PC-3 (cell line): Measurements from ENCODE around the gene HAND2.

ENCODE experiments used
- EZH2 ChIP-seq: fragments of 300-600 bp; sonication (generic); IDR thresholded peaks from one replicate; pipeline ENCODE4 v1.6.1; 2017; ENCODE audit warnings: antibody characterized with exemption, mild to moderate bottlenecking, low read length; ENCODE audit not compliant: unreplicated experiment
- EZH2phosphoT487 ChIP-seq: fragments of 300-600 bp; sonication (generic); IDR thresholded peaks from 2 replicates; pipeline ENCODE4 v1.6.1; 2018; ENCODE audit warnings: mild to moderate bottlenecking, antibody characterized with exemption, low read length, borderline replicate concordance
- TF ChIP-seq, protein P1 (sequence below): fragments of 300-600 bp; sonication (generic); conservative IDR thresholded peaks from 2 replicates; pipeline ENCODE4 v1.5.1; 2017; ENCODE audit warnings: antibody characterized with exemption, low read depth, mild to moderate bottlenecking, low read length

- TF ChIP-seq, protein P1, sequence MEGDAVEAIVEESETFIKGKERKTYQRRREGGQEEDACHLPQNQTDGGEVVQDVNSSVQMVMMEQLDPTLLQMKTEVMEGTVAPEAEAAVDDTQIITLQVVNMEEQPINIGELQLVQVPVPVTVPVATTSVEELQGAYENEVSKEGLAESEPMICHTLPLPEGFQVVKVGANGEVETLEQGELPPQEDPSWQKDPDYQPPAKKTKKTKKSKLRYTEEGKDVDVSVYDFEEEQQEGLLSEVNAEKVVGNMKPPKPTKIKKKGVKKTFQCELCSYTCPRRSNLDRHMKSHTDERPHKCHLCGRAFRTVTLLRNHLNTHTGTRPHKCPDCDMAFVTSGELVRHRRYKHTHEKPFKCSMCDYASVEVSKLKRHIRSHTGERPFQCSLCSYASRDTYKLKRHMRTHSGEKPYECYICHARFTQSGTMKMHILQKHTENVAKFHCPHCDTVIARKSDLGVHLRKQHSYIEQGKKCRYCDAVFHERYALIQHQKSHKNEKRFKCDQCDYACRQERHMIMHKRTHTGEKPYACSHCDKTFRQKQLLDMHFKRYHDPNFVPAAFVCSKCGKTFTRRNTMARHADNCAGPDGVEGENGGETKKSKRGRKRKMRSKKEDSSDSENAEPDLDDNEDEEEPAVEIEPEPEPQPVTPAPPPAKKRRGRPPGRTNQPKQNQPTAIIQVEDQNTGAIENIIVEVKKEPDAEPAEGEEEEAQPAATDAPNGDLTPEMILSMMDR, result no peak
- TF ChIP-seq EZH2phosphoT487 (no peak), EZH2 (no peak)
Measured at GRCh38 chr4:173525118-173526011, 4.7 kb downstream of the HAND2 start.
